Measurements from ENCODE around the gene SPOCK1. TPM values are rescaled to one million over a fixed set of nuclear protein-coding genes. Genes with fewer than 3 reads are reported as not detected.

SPOCK1 gene
- total and polyA plus RNA-seq, 2 experiments from 2014 or later, result 8.2 to 10.5 TPM

- TF ChIP-seq CREB1 (CRISPR knock-in tag; IDR thresholded peaks at IDR 0.05; ENCODE audit: low read depth) (no peak), STAT1 (IDR thresholded peaks at IDR 0.05; ENCODE audit: unreplicated experiment) (no peak), NANOG (IDR thresholded peaks at IDR 0.05; ENCODE audit: borderline replicate concordance) (no peak), EZH2phosphoT487 (IDR thresholded peaks at IDR 0.05; ENCODE audit: unreplicated experiment) (no peak)
- Mint-ChIP-seq H3K36me3 (ENCODE audit: low read depth) (no peaks in the 10 kb centered on the region), H3K27ac (no peak overlapping the region), H3K27me3 (ENCODE audit: insufficient read depth, low read depth, poor library complexity) (peaks cover 11% of the 10 kb centered on the region), H3K4me1 (no peaks in the 10 kb centered on the region), H3K4me3 (no peak overlapping the region), H3K9me3 (no peaks in the 10 kb centered on the region)
- DNase-seq (ENCODE audit: low spot score), result no peak
- H3K9me2 ChIP-seq (ENCODE audit: insufficient read depth), result no peaks in the 10 kb centered on the region
- no peaks in the 10 kb centered on the region for H3K27me3 ChIP-seq (ENCODE audit: insufficient read depth)
- H3K36me3 ChIP-seq (ENCODE audit: insufficient read depth), result no peaks in the 10 kb centered on the region
- no peaks in the 10 kb centered on the region for H3F3A ChIP-seq (replicated peaks; ENCODE audit: low read depth)
- no peak overlapping the region for H3K27ac ChIP-seq (ENCODE audit: low read depth)
- no peaks in the 10 kb centered on the region for H4K20me1 ChIP-seq (replicated peaks; ENCODE audit: insufficient read depth)
- ATAC-seq, result no peak
- H2AFZ ChIP-seq, result no peak overlapping the region
- no peaks in the 10 kb centered on the region for H3K79me2 ChIP-seq (replicated peaks; ENCODE audit: insufficient read depth)
- no peak overlapping the region for H3K4me3 ChIP-seq
- H3K4me2 ChIP-seq, result no peak overlapping the region
- H3K4me1 ChIP-seq (ENCODE audit: insufficient read depth), result no peaks in the 10 kb centered on the region
Observed at GRCh38 chr5:137254119-137255090, 244.7 kb downstream of the SPOCK1 start.

- H3K36me3 Mint-ChIP-seq (ENCODE audit: low read depth), result no peaks in the 10 kb centered on the region
- DNase-seq (ENCODE audit: low spot score), result no peak
- H3K9me3 Mint-ChIP-seq, result no peaks in the 10 kb centered on the region
Observed at GRCh38 chr5:137252512-137252911, 246.6 kb downstream of the SPOCK1 start.

More at GRCh38 chr5:137252512-137252911, 246.6 kb downstream of the SPOCK1 start:
- no peak overlapping the region for H3K4me3 Mint-ChIP-seq
- Histone ChIP-seq H3K79me2 (replicated peaks; ENCODE audit: insufficient read depth) (no peaks in the 10 kb centered on the region), H3K27me3 (ENCODE audit: insufficient read depth) (no peaks in the 10 kb centered on the region), H3K9me2 (ENCODE audit: insufficient read depth) (no peaks in the 10 kb centered on the region), H3K36me3 (ENCODE audit: insufficient read depth) (no peaks in the 10 kb centered on the region), H3F3A (replicated peaks; ENCODE audit: low read depth) (no peaks in the 10 kb centered on the region), H2AFZ (no peak overlapping the region), H3K4me2 (no peak overlapping the region), H3K4me1 (ENCODE audit: insufficient read depth) (no peaks in the 10 kb centered on the region), H3K27ac (ENCODE audit: low read depth) (no peak overlapping the region), H4K20me1 (replicated peaks; ENCODE audit: insufficient read depth) (no peaks in the 10 kb centered on the region), H3K4me3 (no peak overlapping the region)
- no peaks in the 10 kb centered on the region for H3K4me1 Mint-ChIP-seq
- no peak overlapping the region for H3K27ac Mint-ChIP-seq
- H3K27me3 Mint-ChIP-seq (ENCODE audit: insufficient read depth, low read depth, poor library complexity), result peaks cover 8% of the 10 kb centered on the region
- ATAC-seq, result no peak
- TF ChIP-seq ZNF114 (CRISPR knock-in tag; IDR thresholded peaks at IDR 0.05), result no peak
- TF ChIP-seq ZNF462 (CRISPR knock-in tag; IDR thresholded peaks at IDR 0.05), result no peak
- no peak for TF ChIP-seq STAT1 (IDR thresholded peaks at IDR 0.05; ENCODE audit: unreplicated experiment)
- no peak for TF ChIP-seq POLR2AphosphoS5 (IDR thresholded peaks at IDR 0.05; ENCODE audit: low read depth)
- TF ChIP-seq EZH2phosphoT487 (IDR thresholded peaks at IDR 0.05; ENCODE audit: unreplicated experiment), result no peak
- TF ChIP-seq ETS1 (IDR thresholded peaks at IDR 0.05), result no peak
- TF ChIP-seq EZH2 (IDR thresholded peaks at IDR 0.05; ENCODE audit: low read depth, unreplicated experiment), result no peak
- no peak for TF ChIP-seq CREB1 (CRISPR knock-in tag; IDR thresholded peaks at IDR 0.05; ENCODE audit: low read depth)

Measured in GM23338 (cell line).